CD14-positive monocyte (primary cell): Measurements from ENCODE around the gene L3MBTL4. TPM values are rescaled to one million over a fixed set of nuclear protein-coding genes. Genes with fewer than 3 reads are reported as not detected.

Source experiments
- DNase-seq, 3 donors: peaks; one replicate each; pipeline ENCODE4 v3.0.0-alpha.2; 2011 to 2022
- H2AFZ ChIP-seq: 2 replicates; pipeline ENCODE4 v1.6.0; 2012; ENCODE audit warnings: mild to moderate bottlenecking, low read depth, low read length, inconsistent platforms; ENCODE audit not compliant: insufficient read depth, poor library complexity, severe bottlenecking
- H3K27ac ChIP-seq, 2 donors: 1 replicate in 1 of 2; 2 replicates in 1 of 2; pipeline ENCODE4 v1.5.1; 2012 to 2013; ENCODE audit warnings: low read length in 2 of 2, control low read depth in 1 of 2, inconsistent platforms in 1 of 2, low read depth in 1 of 2, mild to moderate bottlenecking in 1 of 2
- H3K27me3 ChIP-seq, 2 donors: one replicate each; pipeline versions ENCODE4 v1.6.0 to v1.6.1; 2011 to 2013; ENCODE audit warnings: low read length in 2 of 2; ENCODE audit not compliant: control insufficient read depth in 2 of 2, insufficient read depth in 2 of 2
- H3K36me3 ChIP-seq, 2 donors: replicated peaks in 1 of 2; 1 replicate in 1 of 2; 2 replicates in 1 of 2; pipeline versions ENCODE4 v1.5.1 to v1.6.1; 2012 to 2013; ENCODE audit warnings: low read length in 2 of 2, control low read depth in 1 of 2, inconsistent platforms in 1 of 2, mild to moderate bottlenecking in 1 of 2; ENCODE audit not compliant: insufficient read depth in 2 of 2, control insufficient read depth in 1 of 2
- H3K4me1 ChIP-seq, 2 donors: 1 replicate in 1 of 2; 2 replicates in 1 of 2; pipeline versions ENCODE4 v1.5.1 to v1.6.1; 2012 to 2013; ENCODE audit warnings: low read length in 2 of 2, control low read depth in 1 of 2, inconsistent platforms in 1 of 2, mild to moderate bottlenecking in 1 of 2, moderate library complexity in 1 of 2; ENCODE audit not compliant: insufficient read depth in 2 of 2, control insufficient read depth in 1 of 2
- H3K4me2 ChIP-seq: replicated peaks from 2 replicates; pipeline ENCODE3; 2012; ENCODE audit warnings: low read length, moderate library complexity, mild to moderate bottlenecking; ENCODE audit not compliant: poor library complexity, severe bottlenecking; ENCODE audit errors: extremely low read depth
- H3K4me3 ChIP-seq, 3 experiments: fragments of 200-600 bp in 1 of 3; sonication (generic) in 1 of 3; replicated peaks in 1 of 3; 1 replicate in 2 of 3; 2 replicates in 1 of 3; pipeline ENCODE4 v1.5.1; 2011 to 2013; ENCODE audit warnings: low read length in 3 of 3, mild to moderate bottlenecking in 3 of 3, control low read depth in 2 of 3, low read depth in 2 of 3, inconsistent platforms in 1 of 3, moderate library complexity in 1 of 3
- H3K79me2 ChIP-seq: 2 replicates; pipeline ENCODE4 v1.6.0; 2012; ENCODE audit warnings: mild to moderate bottlenecking, control low read depth, inconsistent platforms, low read length, moderate library complexity; ENCODE audit not compliant: insufficient read depth
- H3K9ac ChIP-seq: 2 replicates; pipeline ENCODE4 v1.6.0; 2017; ENCODE audit warnings: low read length, mild to moderate bottlenecking; ENCODE audit not compliant: insufficient read depth, poor library complexity, severe bottlenecking
- H3K9me3 ChIP-seq, 2 donors: replicated peaks in 1 of 2; 1 replicate in 1 of 2; 2 replicates in 1 of 2; pipeline versions ENCODE4 v1.5.1 to v1.6.1; 2012 to 2013; ENCODE audit warnings: low read length in 2 of 2, control low read depth in 1 of 2; ENCODE audit not compliant: control insufficient read depth in 1 of 2, insufficient read depth in 1 of 2
- H4K20me1 ChIP-seq: 2 replicates; pipeline ENCODE4 v1.6.0; 2012; ENCODE audit warnings: mild to moderate bottlenecking, low read length, control low read depth, moderate library complexity; ENCODE audit not compliant: insufficient read depth
- H3K27ac Mint-ChIP-seq, 7 donors: one replicate each; pipeline ENCODE4 v1.8.0; 2020; ENCODE audit warnings: mild to moderate bottlenecking in 7 of 7, mixed read lengths in 7 of 7, moderate library complexity in 6 of 7, inconsistent platforms in 2 of 7
- H3K27me3 Mint-ChIP-seq, 3 donors: one replicate each; pipeline ENCODE4 v1.8.0; 2021 to 2022; ENCODE audit warnings: low read depth in 3 of 3, mild to moderate bottlenecking in 3 of 3, mixed read lengths in 3 of 3, moderate library complexity in 3 of 3, inconsistent platforms in 1 of 3
- H3K36me3 Mint-ChIP-seq, 2 donors: one replicate each; pipeline ENCODE4 v1.8.0; 2020; ENCODE audit warnings: mixed read lengths in 2 of 2, inconsistent platforms in 1 of 2, mild to moderate bottlenecking in 1 of 2
- H3K4me1 Mint-ChIP-seq: one replicate; pipeline ENCODE4 v1.8.0; 2020; ENCODE audit warnings: mild to moderate bottlenecking, mixed read lengths
- H3K4me3 Mint-ChIP-seq, 2 donors: one replicate each; pipeline ENCODE4 v1.8.0; 2020; ENCODE audit warnings: mild to moderate bottlenecking in 2 of 2, mixed read lengths in 2 of 2, moderate library complexity in 1 of 2
- H3K9me3 Mint-ChIP-seq, 7 donors: one replicate each; pipeline ENCODE4 v1.8.0; 2020 to 2022; ENCODE audit warnings: mixed read lengths in 7 of 7, mild to moderate bottlenecking in 6 of 7, moderate library complexity in 6 of 7, inconsistent platforms in 2 of 7
- WGBS: methylation state at CpG from one replicate; pipeline ENCODE4 v1.1.5; 2013; ENCODE audit warnings: missing lambda C conversion rate; ENCODE audit not compliant: insufficient coverage; 5-methylcytosine and 5-hydroxymethylcytosine counted together
- intact Hi-C, 2 donors: fragments of 100-400 bp; cut with micrococcal nuclease; formaldehyde crosslinking; loops; one replicate each; pipeline versions ENCODE4 v1.15.0 to v1.15.1; 2023
- polyA plus RNA-seq, 3 donors: library from polyadenylated mRNA; depleted of rRNA in 1 of 3; unstranded in 2 of 3; stranded (reverse) in 1 of 3; fragments of 300-500 nt in 2 of 3; fragments of >200 nt in 1 of 3; fragmentation: Illumina TruSeq in 2 of 3; gene quantifications; 1 replicate in 2 of 3; 2 replicates in 1 of 3; pipeline ENCODE4 v1.2.3, GENCODE V29; 2012 to 2021
- TF ChIP-seq, protein P1 (sequence below): fragments of 200-600 bp; IDR thresholded peaks from one replicate; pipeline ENCODE4 v1.8.0; 2022; ENCODE audit warnings: antibody characterized with exemption, mild to moderate bottlenecking

The L3MBTL4 gene
- polyA plus RNA-seq, 3 donors = 0.55 to 1.2 (median 0.72) TPM

DNA sequence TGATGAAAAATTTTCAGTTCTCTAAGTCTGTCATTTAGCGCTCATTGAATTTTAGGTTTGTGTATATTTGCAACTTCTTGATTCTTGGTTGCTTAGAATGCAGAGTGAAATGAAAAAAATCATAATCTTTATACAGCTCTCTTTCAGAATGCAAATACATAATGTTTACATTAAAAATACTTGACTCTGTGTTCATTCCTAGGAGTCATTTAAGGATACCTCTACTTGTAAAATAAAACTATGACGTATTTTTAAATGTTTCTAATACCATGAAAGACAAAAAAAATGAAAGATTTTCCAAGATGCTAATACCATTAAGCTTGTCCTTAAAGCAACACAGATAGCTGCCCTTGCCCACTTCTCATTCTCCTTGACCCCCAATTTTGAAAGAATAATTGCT lies 259.0 kb downstream of the L3MBTL4 start:
- Histone ChIP-seq H3K9me3 (peaks cover 2 to 4% of the 10 kb centered on the region in 2 donors), H3K4me3 (no peak overlapping the region), H3K36me3 (no peaks in the 10 kb centered on the region), H4K20me1 (no peaks in the 10 kb centered on the region), H3K27me3 (no peaks in the 10 kb centered on the region), H3K9ac (no peak overlapping the region), H3K4me2 (no peak overlapping the region), H2AFZ (no peak overlapping the region), H3K79me2 (no peaks in the 10 kb centered on the region), H3K4me1 (no peaks in the 10 kb centered on the region), H3K27ac (no peak overlapping the region)
- no peak overlapping the region for H3K27ac Mint-ChIP-seq
- DNase-seq = no peak
- no peaks in the 10 kb centered on the region for H3K4me1 Mint-ChIP-seq
- no CpG with 5 or more reads among the region's 2 CpGs for WGBS
- intact Hi-C loops = no loop called here
- TF ChIP-seq, protein P1, sequence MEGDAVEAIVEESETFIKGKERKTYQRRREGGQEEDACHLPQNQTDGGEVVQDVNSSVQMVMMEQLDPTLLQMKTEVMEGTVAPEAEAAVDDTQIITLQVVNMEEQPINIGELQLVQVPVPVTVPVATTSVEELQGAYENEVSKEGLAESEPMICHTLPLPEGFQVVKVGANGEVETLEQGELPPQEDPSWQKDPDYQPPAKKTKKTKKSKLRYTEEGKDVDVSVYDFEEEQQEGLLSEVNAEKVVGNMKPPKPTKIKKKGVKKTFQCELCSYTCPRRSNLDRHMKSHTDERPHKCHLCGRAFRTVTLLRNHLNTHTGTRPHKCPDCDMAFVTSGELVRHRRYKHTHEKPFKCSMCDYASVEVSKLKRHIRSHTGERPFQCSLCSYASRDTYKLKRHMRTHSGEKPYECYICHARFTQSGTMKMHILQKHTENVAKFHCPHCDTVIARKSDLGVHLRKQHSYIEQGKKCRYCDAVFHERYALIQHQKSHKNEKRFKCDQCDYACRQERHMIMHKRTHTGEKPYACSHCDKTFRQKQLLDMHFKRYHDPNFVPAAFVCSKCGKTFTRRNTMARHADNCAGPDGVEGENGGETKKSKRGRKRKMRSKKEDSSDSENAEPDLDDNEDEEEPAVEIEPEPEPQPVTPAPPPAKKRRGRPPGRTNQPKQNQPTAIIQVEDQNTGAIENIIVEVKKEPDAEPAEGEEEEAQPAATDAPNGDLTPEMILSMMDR = no peak
- H3K27me3 Mint-ChIP-seq = no peaks in the 10 kb centered on the region
- H3K4me3 Mint-ChIP-seq = no peak overlapping the region
- no peaks in the 10 kb centered on the region for H3K36me3 Mint-ChIP-seq
- peaks cover 0 to 11% (median 3%) of the 10 kb centered on the region in 7 donors for H3K9me3 Mint-ChIP-seq

DNA sequence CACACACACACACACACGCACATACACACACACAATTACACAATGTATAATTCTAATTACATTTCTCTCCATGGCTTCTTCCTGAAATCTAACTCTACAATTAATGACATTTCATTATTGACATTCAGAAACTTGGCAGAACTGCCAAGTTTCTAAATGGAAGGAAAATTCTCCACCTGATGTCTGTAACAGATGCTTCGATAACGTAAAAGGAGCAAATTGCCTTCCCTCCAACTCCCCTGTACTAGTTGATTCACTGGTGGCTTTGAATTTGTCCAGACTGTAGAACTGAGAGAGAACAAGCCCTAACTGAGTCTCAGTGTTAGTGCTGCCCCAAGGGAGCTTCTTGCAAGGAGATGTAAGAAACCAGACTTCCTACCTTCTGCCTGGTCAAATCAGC lies 264.3 kb downstream of the L3MBTL4 start:
- Mint-ChIP-seq H3K4me3 (no peak overlapping the region), H3K9me3 (peaks cover 4 to 20% (median 9%) of the 10 kb centered on the region in 7 donors)
- 100% methylated on average over 1 of the region's 3 CpGs for WGBS

More for the DNA sequence above, 264.3 kb downstream of the L3MBTL4 start:
- Histone ChIP-seq H3K27ac (no peak overlapping the region), H3K4me2 (no peak overlapping the region), H3K27me3 (no peaks in the 10 kb centered on the region), H3K36me3 (no peaks in the 10 kb centered on the region), H3K9me3 (peaks cover 4 to 14% of the 10 kb centered on the region in 2 donors), H3K4me1 (no peaks in the 10 kb centered on the region), H3K79me2 (no peaks in the 10 kb centered on the region), H3K4me3 (no peak overlapping the region), H3K9ac (no peak overlapping the region), H2AFZ (no peak overlapping the region), H4K20me1 (no peaks in the 10 kb centered on the region)
- TF ChIP-seq, protein P1 = no peak
- intact Hi-C loops = no loop called here
- H3K27ac Mint-ChIP-seq = no peak overlapping the region
- no peak for DNase-seq
- H3K27me3 Mint-ChIP-seq = no peaks in the 10 kb centered on the region
- no peaks in the 10 kb centered on the region for H3K36me3 Mint-ChIP-seq
- H3K4me1 Mint-ChIP-seq = no peaks in the 10 kb centered on the region
